Measurements from ENCODE around the gene PPP1R15B.

GRCh38 chr1:204434116-204434755, 22.6 kb upstream of the PPP1R15B start:
- no peak for TF ChIP-seq CTCF (IDR thresholded peaks at IDR 0.05; ENCODE audit: insufficient read depth, low read length, poor library complexity, severe bottlenecking)
- no peak for TF ChIP-seq EZH2phosphoT487 (conservative IDR thresholded peaks at IDR 0.05; ENCODE audit: low read length)

Data from SU-DHL-6 (cell line).